ENCODE data around the gene SSBP2. TPM values are rescaled to one million over a fixed set of nuclear protein-coding genes. Genes with fewer than 3 reads are reported as not detected.

SSBP2 gene
- 10 to 100 TPM; 38.6 to 58.5 (median 51.8) TPM for total RNA-seq

- H3K4me1 ChIP-seq, result peaks cover 31% of the 10 kb centered on the region in 2 donors
- WGBS, 2 donors, result 0 to 1% methylated on average over 52 to 58 of the region's 73 CpGs
- peak within 1 kb of the TSS; percentile 14 to 93 (median 68) for H3K4me3 ChIP-seq (replicated peaks in 1 of 3)
Observed at GRCh38 chr5:81751009-81751835, at the start of gene SSBP2. Gene SSBP2 (minus strand): TSS chr5:81751097. CDS start chr5:81751042, 55 bp downstream.

DNA sequence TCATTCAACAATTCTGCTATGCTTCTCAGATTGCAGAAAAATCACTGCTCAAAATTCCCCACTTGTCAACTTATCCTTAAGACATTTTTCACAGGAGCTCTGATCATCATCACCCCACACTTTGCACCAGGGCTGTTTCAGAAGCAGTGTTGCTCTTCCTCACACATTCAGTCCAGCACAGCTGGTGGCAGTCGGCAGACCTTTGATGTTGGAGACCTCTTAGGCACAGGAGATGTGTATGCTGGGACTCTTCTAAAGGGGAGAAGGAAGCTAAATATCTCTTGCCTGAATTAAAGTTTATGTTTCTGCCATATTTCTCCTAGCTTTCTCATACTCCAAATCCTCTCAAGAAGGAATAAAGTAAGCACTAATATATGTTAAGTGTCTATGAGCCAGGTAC lies 44.8 kb upstream of the SSBP2 start:
- 77 to 78% methylated on average over 1 of the region's 1 CpG for WGBS, 2 donors
- no peaks in the 10 kb centered on the region for H3K9me3 ChIP-seq
- H3K36me3 ChIP-seq, result no peaks in the 10 kb centered on the region
- H3K4me1 ChIP-seq, result no peaks in the 10 kb centered on the region
- no peak overlapping the region for H3K27ac ChIP-seq
- H3K4me3 ChIP-seq (replicated peaks in 1 of 3), result no peak overlapping the region
- no peaks in the 10 kb centered on the region for H3K27me3 ChIP-seq
- TF ChIP-seq POLR2A (IDR thresholded peaks at IDR 0.05), result no peak
- TF ChIP-seq, protein P1, sequence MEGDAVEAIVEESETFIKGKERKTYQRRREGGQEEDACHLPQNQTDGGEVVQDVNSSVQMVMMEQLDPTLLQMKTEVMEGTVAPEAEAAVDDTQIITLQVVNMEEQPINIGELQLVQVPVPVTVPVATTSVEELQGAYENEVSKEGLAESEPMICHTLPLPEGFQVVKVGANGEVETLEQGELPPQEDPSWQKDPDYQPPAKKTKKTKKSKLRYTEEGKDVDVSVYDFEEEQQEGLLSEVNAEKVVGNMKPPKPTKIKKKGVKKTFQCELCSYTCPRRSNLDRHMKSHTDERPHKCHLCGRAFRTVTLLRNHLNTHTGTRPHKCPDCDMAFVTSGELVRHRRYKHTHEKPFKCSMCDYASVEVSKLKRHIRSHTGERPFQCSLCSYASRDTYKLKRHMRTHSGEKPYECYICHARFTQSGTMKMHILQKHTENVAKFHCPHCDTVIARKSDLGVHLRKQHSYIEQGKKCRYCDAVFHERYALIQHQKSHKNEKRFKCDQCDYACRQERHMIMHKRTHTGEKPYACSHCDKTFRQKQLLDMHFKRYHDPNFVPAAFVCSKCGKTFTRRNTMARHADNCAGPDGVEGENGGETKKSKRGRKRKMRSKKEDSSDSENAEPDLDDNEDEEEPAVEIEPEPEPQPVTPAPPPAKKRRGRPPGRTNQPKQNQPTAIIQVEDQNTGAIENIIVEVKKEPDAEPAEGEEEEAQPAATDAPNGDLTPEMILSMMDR (IDR thresholded peaks at IDR 0.05), result no peak
- intact Hi-C loops (cut with DNase I), result no loop called here
- no peak for DNase-seq

More at GRCh38 chr5:81751009-81751835, at the start of gene SSBP2:
- Histone ChIP-seq H3K27ac (peak within 1 kb of the TSS; percentile 98 to 100 (median 98)), H3K27me3 (no peaks in the 10 kb centered on the region), H3K36me3 (no peaks in the 10 kb centered on the region), H3K9me3 (no peaks in the 10 kb centered on the region)
- intact Hi-C loops (cut with DNase I), result loop anchor here (2.0 kb wide), 1 partner anchor 100 kb away; no protein-coding TSS in a partner anchor
- peak; percentile 99 for DNase-seq
- TF ChIP-seq POLR2A (IDR thresholded peaks at IDR 0.05), result peak; percentile 55 to 91
- TF ChIP-seq, protein P1 (IDR thresholded peaks at IDR 0.05), result peak in 1 of 6 experiments; percentile 22

- H3K27ac ChIP-seq, result no peak overlapping the region
- H3K36me3 ChIP-seq, result no peaks in the 10 kb centered on the region
- WGBS, 2 donors, result 82 to 87% methylated on average over 4 of the region's 4 CpGs
- H3K4me3 ChIP-seq (replicated peaks in 1 of 3), result no peak overlapping the region
- intact Hi-C loops (cut with DNase I), result no loop called here
- no peak for TF ChIP-seq POLR2A (IDR thresholded peaks at IDR 0.05)
- TF ChIP-seq, protein P1 (IDR thresholded peaks at IDR 0.05), result no peak
- H3K4me1 ChIP-seq, result no peaks in the 10 kb centered on the region
- no peaks in the 10 kb centered on the region for H3K9me3 ChIP-seq
- no peak for DNase-seq
- no peaks in the 10 kb centered on the region for H3K27me3 ChIP-seq
Observed at GRCh38 chr5:81794226-81794625, 43.3 kb upstream of the SSBP2 start.

DNA sequence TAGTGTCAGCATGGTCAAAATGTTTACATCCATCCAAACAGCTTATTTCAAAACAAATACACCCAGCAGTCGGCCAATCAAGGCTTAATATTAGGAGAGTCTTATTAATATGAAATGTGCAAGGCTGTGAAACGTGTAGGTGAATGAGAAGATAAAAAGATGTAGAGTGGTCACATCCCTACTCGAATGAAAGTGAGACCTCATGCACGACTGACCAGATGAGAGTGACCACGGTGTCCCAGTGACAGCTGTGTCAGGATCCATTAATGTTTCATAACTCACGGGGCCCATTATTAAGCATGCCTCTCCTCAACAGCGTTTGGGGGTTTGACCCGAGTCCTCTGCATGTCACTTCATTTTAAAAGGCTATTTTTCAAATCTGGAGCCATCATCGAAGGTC lies 39.4 kb upstream of the SSBP2 start:
- WGBS, 2 donors, result 77 to 84% methylated on average over 9 of the region's 9 CpGs
- H3K27ac ChIP-seq, result no peak overlapping the region
- intact Hi-C loops (cut with DNase I), result no loop called here
- DNase-seq, result no peak
- no peaks in the 10 kb centered on the region for H3K36me3 ChIP-seq
- TF ChIP-seq POLR2A (IDR thresholded peaks at IDR 0.05), result no peak
- TF ChIP-seq, protein P1 (IDR thresholded peaks at IDR 0.05), result no peak
- no peaks in the 10 kb centered on the region for H3K27me3 ChIP-seq
- no peak overlapping the region for H3K4me3 ChIP-seq (replicated peaks in 1 of 3)
- peaks cover 20 to 25% of the 10 kb centered on the region in 2 donors for H3K4me1 ChIP-seq
- no peaks in the 10 kb centered on the region for H3K9me3 ChIP-seq

DNA sequence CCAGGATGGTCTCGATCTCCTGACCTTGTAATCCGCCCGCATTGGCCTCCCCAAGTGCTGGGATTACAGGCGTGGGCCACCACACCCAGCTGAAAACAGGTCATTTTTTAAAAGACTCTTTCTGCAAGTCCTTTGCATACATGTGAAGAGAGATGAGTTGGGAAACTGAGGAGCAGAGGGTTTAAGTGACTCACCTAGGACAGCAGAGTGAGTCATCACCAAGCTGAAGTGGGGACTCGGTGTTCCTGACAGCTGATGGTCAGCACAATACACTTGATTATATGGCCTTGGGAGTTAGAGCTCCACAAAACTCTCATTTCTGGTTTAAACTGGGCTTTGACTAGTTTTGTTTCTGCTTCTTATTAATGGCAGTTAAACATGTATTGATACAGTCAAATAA lies 38.1 kb upstream of the SSBP2 start:
- DNase-seq, result peak; percentile 16 to 21
- WGBS, 2 donors, result 90 to 92% methylated on average over 5 of the region's 5 CpGs
- Histone ChIP-seq H3K4me3 (replicated peaks in 1 of 3) (no peak overlapping the region), H3K27me3 (no peaks in the 10 kb centered on the region), H3K4me1 (peaks cover 20 to 25% of the 10 kb centered on the region in 2 donors), H3K9me3 (no peaks in the 10 kb centered on the region), H3K36me3 (no peaks in the 10 kb centered on the region), H3K27ac (no peak overlapping the region)
- intact Hi-C loops (cut with DNase I), result loop anchor here (5.0 kb wide), 1 partner anchor 63 kb away; no protein-coding TSS in a partner anchor
- no peak for TF ChIP-seq POLR2A (IDR thresholded peaks at IDR 0.05)
- TF ChIP-seq, protein P1 (IDR thresholded peaks at IDR 0.05), result no peak

All from thyroid gland (tissue), 4 donors.